Gastroesophageal sphincter (tissue), 4 donors: Measurements from ENCODE around the gene IPO13. TPM values are rescaled to one million over a fixed set of nuclear protein-coding genes. Genes with fewer than 3 reads are reported as not detected.

Experiments used
- ATAC-seq: fragments of 150-250 bp; one replicate; pipeline ENCODE4 v1.9.1; 2016; ENCODE audit warnings: mild to moderate bottlenecking, moderate library complexity
- H3K27ac ChIP-seq, 4 donors: fragments of 200-600 bp; sonication (generic) in 3 of 4; 1 replicate in 3 of 4; 2 replicates in 1 of 4; pipeline ENCODE4 v1.5.1; 2016 to 2019
- H3K27me3 ChIP-seq: fragments of 200-600 bp; sonication (generic); one replicate; pipeline ENCODE4 v1.5.1; 2019
- H3K36me3 ChIP-seq, 2 donors: fragments of 200-600 bp; sonication (generic); one replicate each; pipeline ENCODE4 v1.5.1; 2019; ENCODE audit warnings: control low read depth in 1 of 2
- H3K4me1 ChIP-seq, 3 donors: fragments of 200-600 bp; sonication (generic); 1 replicate in 2 of 3; 2 replicates in 1 of 3; pipeline ENCODE4 v1.5.1; 2016 to 2019; ENCODE audit warnings: control low read depth in 2 of 3
- H3K4me3 ChIP-seq, 2 donors: fragments of 200-600 bp; sonication (generic); one replicate each; pipeline ENCODE4 v1.5.1; 2019; ENCODE audit warnings: mild to moderate bottlenecking in 1 of 2, moderate library complexity in 1 of 2
- H3K9me3 ChIP-seq, 3 donors: fragments of 200-600 bp; sonication (generic); one replicate each; pipeline ENCODE4 v1.5.1; 2017 to 2019; ENCODE audit warnings: control low read depth in 2 of 3
- EP300 ChIP-seq: sonication (generic); formaldehyde crosslinking; IDR thresholded peaks from one replicate; pipeline ENCODE4 v1.6.1; 2017; ENCODE audit warnings: antibody characterized with exemption, mild to moderate bottlenecking
- POLR2A ChIP-seq, 2 donors: fragments of 450-650 bp; IDR thresholded peaks; one replicate each; pipeline ENCODE4 v1.6.1; 2017; ENCODE audit warnings: antibody characterized with exemption in 2 of 2, mild to moderate bottlenecking in 2 of 2, moderate library complexity in 1 of 2
- POLR2AphosphoS5 ChIP-seq: sonication (generic); formaldehyde crosslinking; IDR thresholded peaks from one replicate; pipeline ENCODE4 v1.6.1; 2017; ENCODE audit warnings: antibody characterized with exemption
- WGBS, 2 donors: methylation state at CpG; one replicate each; pipeline ENCODE4 v1.1.5; 2018; ENCODE audit warnings: low coverage in 1 of 2; 5-methylcytosine and 5-hydroxymethylcytosine counted together
- total RNA-seq, 4 donors: library from RNA; depleted of rRNA; stranded (reverse); fragments of >200 nt; gene quantifications; one replicate each; pipeline ENCODE4 v1.1.0, GENCODE V29; 2016
- TF ChIP-seq, protein P1 (sequence below), 4 experiments: fragments of 200-600 bp in 2 of 4; fragments of 450-650 bp in 2 of 4; sonication (generic) in 1 of 4; IDR thresholded peaks; one replicate each; pipeline ENCODE4 v1.5.1; 2017 to 2019; ENCODE audit warnings: antibody characterized with exemption in 4 of 4, mild to moderate bottlenecking in 2 of 4, moderate library complexity in 2 of 4

IPO13 gene
- total RNA-seq, 4 donors from 2014 or later = 21.8 to 44.5 (median 24.2) TPM

DNA sequence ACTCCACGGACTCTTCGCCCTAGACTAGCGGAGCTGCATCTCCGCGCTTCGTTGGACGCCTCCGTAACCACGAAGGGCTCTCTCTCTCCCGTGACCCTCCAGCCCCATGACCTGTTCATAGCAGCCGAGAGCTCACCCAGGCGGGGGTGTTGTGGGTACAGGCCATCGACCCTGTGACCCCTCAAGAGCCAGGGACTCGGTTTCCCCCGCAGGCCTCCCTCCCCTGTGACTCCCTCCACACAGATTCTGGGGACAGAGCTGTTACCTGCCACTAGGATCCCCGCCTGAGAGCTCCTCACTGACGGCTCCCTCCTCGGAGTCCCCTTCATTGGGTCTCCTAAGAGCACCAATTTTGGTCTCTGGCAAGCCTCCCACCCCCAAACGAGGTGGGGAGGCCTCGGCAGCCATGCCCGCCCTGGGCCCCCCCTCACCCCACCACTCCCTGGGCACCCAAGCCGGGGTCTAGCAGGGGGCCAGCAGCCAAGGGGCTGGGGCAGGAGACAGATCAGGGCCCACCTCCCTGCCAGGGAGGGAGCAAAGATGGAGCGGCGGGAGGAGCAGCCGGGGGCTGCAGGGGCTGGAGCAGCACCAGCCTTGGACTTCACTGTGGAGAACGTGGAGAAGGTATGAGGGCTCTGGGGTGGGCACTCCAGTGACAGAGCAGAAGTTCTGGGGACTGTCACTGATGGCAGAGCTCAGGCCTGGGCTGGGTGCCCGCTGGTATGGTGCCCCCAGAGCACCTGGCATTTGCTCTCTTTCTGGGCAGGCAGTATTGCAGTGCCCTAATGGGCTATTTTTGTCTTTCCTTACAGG is 517 bp downstream of the IPO13 start:
- 7% methylated on average over 3 of the region's 27 CpGs; no CpG with 5 or more reads in 1 of the 2 donors for WGBS, 2 donors
- no peak for ATAC-seq
- TF ChIP-seq EP300 (no peak), POLR2AphosphoS5 (no peak), POLR2A (IDR thresholded peaks at IDR 0.05) (no peak)
- TF ChIP-seq, protein P1, sequence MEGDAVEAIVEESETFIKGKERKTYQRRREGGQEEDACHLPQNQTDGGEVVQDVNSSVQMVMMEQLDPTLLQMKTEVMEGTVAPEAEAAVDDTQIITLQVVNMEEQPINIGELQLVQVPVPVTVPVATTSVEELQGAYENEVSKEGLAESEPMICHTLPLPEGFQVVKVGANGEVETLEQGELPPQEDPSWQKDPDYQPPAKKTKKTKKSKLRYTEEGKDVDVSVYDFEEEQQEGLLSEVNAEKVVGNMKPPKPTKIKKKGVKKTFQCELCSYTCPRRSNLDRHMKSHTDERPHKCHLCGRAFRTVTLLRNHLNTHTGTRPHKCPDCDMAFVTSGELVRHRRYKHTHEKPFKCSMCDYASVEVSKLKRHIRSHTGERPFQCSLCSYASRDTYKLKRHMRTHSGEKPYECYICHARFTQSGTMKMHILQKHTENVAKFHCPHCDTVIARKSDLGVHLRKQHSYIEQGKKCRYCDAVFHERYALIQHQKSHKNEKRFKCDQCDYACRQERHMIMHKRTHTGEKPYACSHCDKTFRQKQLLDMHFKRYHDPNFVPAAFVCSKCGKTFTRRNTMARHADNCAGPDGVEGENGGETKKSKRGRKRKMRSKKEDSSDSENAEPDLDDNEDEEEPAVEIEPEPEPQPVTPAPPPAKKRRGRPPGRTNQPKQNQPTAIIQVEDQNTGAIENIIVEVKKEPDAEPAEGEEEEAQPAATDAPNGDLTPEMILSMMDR (IDR thresholded peaks at IDR 0.05) = no peak
- H3K27me3 ChIP-seq = no peaks in the 10 kb centered on the region
- peaks cover 4 to 69% (median 21%) of the 10 kb centered on the region in 3 donors for H3K4me1 ChIP-seq
- no peaks in the 10 kb centered on the region for H3K9me3 ChIP-seq
- peak overlapping the region; percentile 75 to 98 (median 94) for H3K27ac ChIP-seq
- H3K4me3 ChIP-seq = peak overlapping the region; percentile 38 to 81
- peaks cover 0 to 24% of the 10 kb centered on the region in 2 donors for H3K36me3 ChIP-seq

DNA sequence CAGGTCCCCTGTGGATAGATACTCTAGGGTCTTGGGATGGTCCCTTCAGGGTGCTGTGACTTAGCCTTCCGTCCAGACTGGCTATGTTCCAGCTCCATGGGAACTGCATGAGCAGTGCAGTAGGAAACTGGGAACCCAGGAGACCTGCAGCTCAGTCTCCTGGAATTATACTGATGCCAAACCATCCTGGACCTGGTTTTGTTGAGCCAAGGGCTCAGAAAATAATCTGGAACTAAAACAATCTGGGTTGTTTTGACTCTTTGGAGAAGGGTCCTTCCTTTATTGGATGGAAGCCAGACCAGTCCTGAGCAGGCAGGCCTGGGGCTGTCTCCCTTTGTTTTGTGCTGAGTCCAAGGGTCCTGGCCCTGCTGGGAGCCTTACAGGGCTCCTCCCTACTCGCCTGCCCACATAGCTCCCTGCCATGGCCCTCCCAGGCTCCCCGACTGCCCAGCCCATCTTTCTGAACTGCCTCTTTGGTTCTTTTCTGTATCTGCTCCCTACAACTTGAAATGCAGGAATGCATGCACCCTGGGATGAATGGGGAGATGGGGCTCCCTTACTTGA is 1.2 kb downstream of the IPO13 start:
- H3K27ac ChIP-seq = peak overlapping the region in 1 of 4 donors; percentile 98
- 20% methylated on average over 2 of the region's 3 CpGs; no CpG with 5 or more reads in 1 of the 2 donors for WGBS, 2 donors
- ATAC-seq = no peak

GRCh38 chr1:43949678-43950077 is 2.9 kb downstream of the IPO13 start:
- 100% methylated on average over 1 of the region's 13 CpGs; no CpG with 5 or more reads in 1 of the 2 donors for WGBS, 2 donors
- ATAC-seq = no peak
- H3K27me3 ChIP-seq = no peaks in the 10 kb centered on the region

More for the DNA sequence above, 1.2 kb downstream of the IPO13 start:
- peak overlapping the region; percentile 38 to 81 for H3K4me3 ChIP-seq
- no peaks in the 10 kb centered on the region for H3K9me3 ChIP-seq
- TF ChIP-seq POLR2A (IDR thresholded peaks at IDR 0.05) (no peak), POLR2AphosphoS5 (no peak), EP300 (no peak)
- TF ChIP-seq, protein P1 (IDR thresholded peaks at IDR 0.05) = no peak
- no peaks in the 10 kb centered on the region for H3K27me3 ChIP-seq
- H3K36me3 ChIP-seq = peaks cover 0 to 24% of the 10 kb centered on the region in 2 donors
- peaks cover 4 to 69% (median 21%) of the 10 kb centered on the region in 3 donors for H3K4me1 ChIP-seq

DNA sequence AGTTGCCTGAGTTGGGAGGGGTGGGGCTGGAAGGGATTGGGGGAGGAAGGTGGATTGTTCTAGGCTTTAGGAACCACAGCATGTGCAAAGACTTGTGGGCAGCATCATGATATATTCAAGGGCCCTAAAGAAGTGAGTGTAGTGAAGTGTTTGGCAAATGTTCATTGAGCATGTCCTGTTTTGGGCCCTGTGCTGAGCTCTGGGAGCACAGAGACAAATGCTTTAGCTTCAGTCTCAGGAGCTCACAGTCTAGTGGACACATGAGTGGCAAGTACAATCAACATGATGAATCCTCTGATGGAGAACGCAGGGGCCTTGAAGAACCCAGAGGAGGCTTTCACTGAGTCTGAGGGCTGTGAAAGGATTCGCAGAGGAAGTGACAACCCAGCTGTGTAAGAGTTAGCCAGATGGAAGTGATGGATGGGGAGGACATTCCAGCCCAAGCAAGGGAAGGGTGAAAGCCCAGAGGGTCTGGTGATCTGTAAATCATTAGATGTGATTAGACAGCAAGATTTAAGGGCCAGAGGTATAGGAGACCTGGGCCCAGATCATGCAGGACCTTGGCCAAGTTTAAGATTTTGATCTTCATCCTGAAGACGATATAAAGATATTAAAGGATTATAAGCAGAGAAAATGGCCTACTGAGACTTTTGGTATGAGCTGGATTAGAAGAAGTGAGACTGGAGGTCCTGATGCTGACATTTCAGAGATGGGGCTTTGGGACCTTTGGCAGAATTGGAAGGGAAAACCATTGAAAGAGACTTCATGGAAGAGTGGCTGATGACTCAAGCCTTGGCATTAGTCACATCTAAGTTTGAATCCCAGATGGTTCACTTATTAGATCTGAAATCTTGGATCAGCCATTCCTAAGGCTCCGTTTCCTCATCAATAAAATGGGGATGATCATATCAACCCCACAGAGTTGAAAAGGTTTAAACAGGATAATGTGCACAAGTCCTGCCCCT is 4.6 kb downstream of the IPO13 start:
- H3K27me3 ChIP-seq = no peaks in the 10 kb centered on the region
- no peak for ATAC-seq
- TF ChIP-seq, protein P1 (IDR thresholded peaks at IDR 0.05) = no peak
- TF ChIP-seq EP300 (no peak), POLR2AphosphoS5 (no peak), POLR2A (IDR thresholded peaks at IDR 0.05) (no peak)
- H3K9me3 ChIP-seq = no peaks in the 10 kb centered on the region
- peaks cover 0 to 28% of the 10 kb centered on the region in 2 donors for H3K36me3 ChIP-seq
- peaks cover 4 to 45% (median 14%) of the 10 kb centered on the region in 3 donors for H3K4me1 ChIP-seq
- 66 to 83% methylated on average over 3 of the region's 4 CpGs for WGBS, 2 donors
- H3K27ac ChIP-seq = no peak overlapping the region
- H3K4me3 ChIP-seq = no peak overlapping the region

More at GRCh38 chr1:43949678-43950077, 2.9 kb downstream of the IPO13 start:
- Histone ChIP-seq H3K4me1 (peaks cover 4 to 61% (median 21%) of the 10 kb centered on the region in 3 donors), H3K27ac (no peak overlapping the region), H3K9me3 (no peaks in the 10 kb centered on the region), H3K4me3 (no peak overlapping the region), H3K36me3 (peaks cover 0 to 24% of the 10 kb centered on the region in 2 donors)
- TF ChIP-seq POLR2AphosphoS5 (no peak), EP300 (no peak), POLR2A (IDR thresholded peaks at IDR 0.05) (no peak)
- TF ChIP-seq, protein P1 (IDR thresholded peaks at IDR 0.05) = no peak
